Right lobe of liver (tissue), 4 donors: Measurements from ENCODE around the gene PARL.

Source experiments
- POLR2A ChIP-seq: fragments of 450-650 bp; IDR thresholded peaks from one replicate; pipeline ENCODE4 v1.6.1; 2017; ENCODE audit warnings: antibody characterized with exemption, mild to moderate bottlenecking
- TF ChIP-seq, protein P1 (sequence below), 4 donors: fragments of 200-600 bp in 3 of 4; fragments of 450-650 bp in 1 of 4; IDR thresholded peaks; one replicate each; pipeline versions ENCODE4 v1.5.1 to v1.8.0; 2016 to 2022; ENCODE audit warnings: antibody characterized with exemption in 4 of 4, mild to moderate bottlenecking in 2 of 4
- donor health status: DM: no; HTN: no; CAD: no.
- donor health status: DM: no; HTN: no; CAD: no.
- donor health status: DM: no; HTN: yes; CAD: no.

DNA sequence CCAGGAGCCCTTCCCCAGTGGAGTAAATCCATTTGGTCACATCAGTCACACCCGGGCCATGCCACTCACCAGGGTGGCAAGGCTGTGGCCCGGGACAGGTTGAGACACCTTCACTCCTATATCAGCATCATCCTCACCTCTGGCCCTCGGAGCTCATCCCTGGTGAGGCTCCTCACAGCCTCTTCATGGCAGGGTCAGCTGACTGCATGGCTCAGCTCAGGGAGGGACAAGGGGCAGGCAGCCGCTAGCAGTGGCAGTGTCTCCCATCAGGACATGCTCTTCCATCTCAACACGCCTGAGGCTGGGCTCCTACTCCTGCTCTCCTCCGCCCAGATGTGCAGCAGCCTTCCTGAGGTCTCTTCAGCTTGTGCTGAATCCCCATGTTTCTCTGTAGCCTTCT, 26.4 kb upstream of the PARL start:
- TF ChIP-seq, protein P1, sequence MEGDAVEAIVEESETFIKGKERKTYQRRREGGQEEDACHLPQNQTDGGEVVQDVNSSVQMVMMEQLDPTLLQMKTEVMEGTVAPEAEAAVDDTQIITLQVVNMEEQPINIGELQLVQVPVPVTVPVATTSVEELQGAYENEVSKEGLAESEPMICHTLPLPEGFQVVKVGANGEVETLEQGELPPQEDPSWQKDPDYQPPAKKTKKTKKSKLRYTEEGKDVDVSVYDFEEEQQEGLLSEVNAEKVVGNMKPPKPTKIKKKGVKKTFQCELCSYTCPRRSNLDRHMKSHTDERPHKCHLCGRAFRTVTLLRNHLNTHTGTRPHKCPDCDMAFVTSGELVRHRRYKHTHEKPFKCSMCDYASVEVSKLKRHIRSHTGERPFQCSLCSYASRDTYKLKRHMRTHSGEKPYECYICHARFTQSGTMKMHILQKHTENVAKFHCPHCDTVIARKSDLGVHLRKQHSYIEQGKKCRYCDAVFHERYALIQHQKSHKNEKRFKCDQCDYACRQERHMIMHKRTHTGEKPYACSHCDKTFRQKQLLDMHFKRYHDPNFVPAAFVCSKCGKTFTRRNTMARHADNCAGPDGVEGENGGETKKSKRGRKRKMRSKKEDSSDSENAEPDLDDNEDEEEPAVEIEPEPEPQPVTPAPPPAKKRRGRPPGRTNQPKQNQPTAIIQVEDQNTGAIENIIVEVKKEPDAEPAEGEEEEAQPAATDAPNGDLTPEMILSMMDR (IDR thresholded peaks at IDR 0.05), result no peak
- no peak for TF ChIP-seq POLR2A
